ENCODE results near the gene CANX.
"Not testable (repeated sequence)": the region's sequence is repeated elsewhere in the genome, so short reads cannot be mapped to it uniquely, and the experiment has no call there.

The CANX gene, protein sequence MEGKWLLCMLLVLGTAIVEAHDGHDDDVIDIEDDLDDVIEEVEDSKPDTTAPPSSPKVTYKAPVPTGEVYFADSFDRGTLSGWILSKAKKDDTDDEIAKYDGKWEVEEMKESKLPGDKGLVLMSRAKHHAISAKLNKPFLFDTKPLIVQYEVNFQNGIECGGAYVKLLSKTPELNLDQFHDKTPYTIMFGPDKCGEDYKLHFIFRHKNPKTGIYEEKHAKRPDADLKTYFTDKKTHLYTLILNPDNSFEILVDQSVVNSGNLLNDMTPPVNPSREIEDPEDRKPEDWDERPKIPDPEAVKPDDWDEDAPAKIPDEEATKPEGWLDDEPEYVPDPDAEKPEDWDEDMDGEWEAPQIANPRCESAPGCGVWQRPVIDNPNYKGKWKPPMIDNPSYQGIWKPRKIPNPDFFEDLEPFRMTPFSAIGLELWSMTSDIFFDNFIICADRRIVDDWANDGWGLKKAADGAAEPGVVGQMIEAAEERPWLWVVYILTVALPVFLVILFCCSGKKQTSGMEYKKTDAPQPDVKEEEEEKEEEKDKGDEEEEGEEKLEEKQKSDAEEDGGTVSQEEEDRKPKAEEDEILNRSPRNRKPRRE

DNA sequence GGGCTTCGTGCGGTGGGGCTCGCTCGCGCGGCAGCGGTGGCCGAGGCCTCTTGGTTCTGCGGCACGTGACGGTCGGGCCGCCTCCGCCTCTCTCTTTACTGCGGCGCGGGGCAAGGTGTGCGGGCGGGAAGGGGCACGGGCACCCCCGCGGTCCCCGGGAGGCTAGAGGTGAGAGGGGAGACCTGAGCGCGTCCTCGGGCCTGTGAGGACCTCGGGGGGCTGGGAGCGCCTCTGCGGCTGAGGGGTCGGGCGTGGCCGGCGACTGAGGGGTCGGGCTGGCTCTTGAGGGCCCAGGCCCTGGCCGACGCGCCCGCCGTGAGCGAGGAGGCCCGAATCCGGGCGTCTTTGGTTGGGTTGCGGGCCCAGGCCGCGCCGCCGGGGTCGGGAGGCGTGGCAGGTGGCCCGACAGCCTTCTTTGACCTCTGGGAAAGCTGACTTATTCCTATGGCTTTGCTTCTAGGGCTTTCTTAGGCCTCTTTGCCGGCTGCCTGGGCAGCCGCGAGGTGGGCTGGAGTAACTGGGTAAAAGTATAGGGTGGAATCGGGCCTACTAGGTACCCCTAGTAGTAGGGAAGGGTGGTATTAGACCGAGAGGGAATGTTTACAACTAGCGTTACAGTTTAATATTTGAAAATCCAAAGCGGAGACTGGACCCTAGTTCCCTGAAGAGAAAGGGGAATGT is at the start of gene CANX:
CANX (plus strand) TSS at position 33 of the 681 bp plus-strand sequence. CDS start 6,715 bp downstream, outside the sequence.
- no peak for DNase-seq (ENCODE audit: low read depth)

DNA sequence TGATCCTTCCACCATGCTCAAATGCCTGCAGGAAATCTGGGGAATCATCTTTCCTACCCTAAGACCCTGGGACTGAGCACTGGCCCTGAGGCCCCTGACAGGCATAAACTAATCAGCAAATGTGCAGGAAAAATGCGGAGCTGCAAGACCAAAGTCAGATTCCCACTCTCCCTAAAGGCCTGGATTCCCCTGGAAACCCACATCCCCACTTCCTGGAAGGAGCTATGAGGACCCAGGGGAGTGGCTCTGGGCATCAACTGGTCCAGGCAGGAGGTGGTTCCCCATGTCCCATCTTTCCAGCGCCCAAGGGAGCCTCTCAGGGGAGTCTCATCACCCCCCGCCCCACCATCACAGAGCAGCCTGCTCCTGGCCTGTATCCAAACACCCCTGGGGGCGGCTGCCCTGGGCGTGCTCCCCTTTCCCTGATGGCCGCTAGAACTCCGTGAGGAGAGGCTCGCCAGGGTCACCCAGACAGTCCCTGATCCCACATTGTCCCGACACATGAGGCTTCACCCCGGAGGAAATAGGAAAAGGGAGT is 49.5 kb upstream of the CANX start:
- not testable (repeated sequence) for DNase-seq (ENCODE audit: low read depth)

DNA sequence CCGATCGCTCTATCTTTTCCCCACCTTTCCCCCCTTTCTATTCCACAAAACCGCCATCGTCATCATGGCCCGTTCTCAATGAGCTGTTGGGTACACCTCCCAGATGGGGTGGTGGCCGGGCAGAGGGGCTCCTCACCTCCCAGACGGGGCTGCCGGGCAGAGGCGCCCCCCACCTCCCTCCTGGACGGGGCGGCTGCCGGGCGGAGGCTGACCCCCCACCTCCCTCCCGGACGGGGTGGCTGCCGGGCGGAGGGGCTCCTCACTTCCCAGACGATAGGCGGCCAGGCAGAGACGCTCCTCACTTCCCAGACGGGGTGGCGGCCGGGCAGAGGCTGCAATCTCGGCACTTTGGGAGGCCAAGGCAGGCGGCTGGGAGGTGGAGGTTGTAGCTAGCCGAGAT is 48.5 kb upstream of the CANX start:
- DNase-seq (ENCODE audit: low read depth): not testable (repeated sequence)

DNA sequence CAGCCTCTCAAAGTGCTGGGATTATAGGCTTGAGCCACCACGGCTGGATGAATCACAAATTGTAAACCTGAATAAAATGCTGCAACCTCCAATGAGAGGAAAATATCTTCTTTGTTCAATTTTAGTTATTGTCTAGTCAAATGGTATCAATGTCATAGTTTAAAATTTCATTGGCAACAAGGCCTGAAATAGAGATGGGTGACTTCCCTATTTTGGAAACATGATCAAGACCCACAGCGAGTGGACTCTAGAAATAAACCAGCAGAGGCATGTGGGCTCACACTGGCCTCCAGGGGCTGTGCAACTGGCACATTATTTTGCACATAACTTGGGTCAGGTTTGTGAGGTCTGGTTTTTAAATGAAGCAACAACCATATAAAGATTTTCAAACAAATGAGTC is 45.6 kb upstream of the CANX start:
- not testable (repeated sequence) for DNase-seq (ENCODE audit: low read depth)

DNA sequence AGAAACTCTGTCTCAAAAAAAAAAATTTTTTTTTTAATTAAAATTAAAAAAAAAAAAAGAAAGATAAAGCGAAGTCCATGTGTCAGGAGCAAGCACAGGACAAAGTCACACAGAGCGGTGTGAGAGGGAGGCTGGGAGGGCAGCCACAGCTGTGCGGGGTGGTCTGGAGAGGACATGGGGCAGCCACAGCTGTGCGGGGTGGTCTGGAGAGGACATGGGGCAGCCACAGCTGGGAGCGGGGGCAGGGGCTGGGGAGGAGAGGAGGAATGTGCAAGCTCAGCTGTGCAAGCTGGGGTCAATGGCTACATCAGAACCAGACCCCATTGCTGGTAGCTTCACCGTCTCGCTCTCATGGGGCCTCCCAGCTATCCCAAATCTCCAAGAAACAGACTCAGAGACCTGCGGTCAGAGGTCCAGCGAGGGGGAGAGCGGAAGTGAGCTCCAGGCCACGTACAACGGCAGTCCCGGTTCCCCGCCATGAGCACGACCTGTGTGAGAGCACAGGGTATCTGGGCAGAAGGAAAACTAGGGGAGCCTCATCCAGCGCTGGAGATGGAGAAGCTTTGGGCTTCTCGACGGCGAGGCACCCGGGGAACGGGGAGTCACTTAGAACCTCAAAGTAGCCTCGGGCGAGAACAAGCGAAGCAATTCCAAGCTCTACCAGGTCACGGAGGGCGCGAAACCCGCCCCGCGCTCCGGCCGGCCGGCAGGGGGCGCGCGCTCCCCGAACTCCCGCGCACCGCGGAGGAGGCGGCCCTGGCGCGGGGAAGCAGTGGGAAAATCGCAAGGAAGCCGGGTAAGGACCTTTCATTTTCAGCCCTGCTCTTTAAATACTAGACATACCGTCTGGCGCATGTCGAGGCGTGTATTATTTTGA is 41.2 kb upstream of the CANX start:
- not testable (repeated sequence) for DNase-seq (ENCODE audit: low read depth)

DNA sequence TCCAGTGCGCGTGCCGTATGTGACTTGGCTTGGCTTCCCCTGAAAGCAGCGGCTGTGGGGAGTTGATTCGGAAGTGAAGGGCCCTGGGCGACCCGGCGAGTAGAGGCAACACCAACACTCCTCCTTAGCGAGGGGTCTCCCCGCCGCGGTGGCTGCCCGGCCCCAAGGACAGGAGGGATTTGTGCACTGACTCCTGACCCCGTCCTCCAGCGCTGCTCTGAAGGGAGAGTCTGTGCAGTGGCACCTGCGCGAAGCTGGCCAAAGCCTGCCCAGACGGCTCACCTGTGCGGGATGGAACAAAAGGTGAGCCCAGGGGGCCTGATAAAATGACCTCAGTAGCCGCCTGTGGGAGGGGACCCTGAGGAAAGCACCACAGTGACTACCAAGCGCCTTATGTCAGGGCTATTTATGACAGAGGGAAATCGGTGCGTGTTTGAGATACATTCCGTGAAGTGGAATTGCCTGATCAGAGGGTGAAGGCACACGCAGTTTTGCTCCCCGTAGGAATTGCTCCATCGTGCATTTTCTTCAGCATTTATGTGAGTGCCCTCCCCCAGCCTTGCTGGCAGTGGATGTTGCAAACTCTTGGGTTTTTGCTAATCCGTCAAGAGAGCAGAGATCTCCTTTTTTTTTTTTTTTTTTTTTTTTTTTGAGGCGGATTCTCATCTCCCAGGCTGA is 40.4 kb upstream of the CANX start:
- DNase-seq (ENCODE audit: low read depth): not testable (repeated sequence)

DNA sequence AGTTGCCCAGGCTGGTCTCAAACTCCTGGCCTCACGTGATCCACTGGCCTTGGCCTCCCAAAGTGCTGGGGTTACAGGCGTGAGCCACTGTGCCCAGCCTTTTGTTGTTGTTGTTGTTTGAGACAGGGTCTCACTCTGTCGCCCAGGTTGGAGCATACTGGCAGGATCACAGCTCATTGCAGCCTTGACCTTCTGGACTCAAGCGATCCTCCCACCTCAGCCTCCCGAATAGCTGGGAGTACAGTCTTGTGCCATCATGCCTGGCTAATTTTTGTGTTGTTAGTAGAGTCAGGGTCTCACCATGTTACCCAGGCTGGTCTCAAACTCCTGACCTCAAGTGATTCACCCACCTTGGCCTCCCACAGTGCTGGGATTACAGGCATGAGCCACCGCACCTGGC is 37.1 kb upstream of the CANX start:
- not testable (repeated sequence) for DNase-seq (ENCODE audit: low read depth)

DNA sequence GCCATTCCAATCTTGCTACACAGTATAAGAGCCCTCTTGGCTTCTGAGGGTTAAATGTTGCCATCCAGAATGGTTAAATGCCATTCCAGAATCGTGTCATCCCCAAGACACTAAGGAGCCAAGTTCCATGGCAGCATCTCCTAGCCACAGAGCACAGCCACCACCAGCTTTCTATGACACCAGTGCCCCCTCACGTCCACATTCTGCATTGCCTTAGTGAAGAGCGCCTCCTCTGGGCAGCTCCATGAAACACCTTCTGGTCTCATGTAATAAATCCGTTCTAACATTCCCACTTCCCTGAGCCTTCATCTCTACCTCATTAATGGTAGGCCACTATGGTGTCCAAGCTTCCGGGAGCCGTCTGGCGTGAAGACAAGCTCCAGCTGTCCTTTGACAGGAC is 30.4 kb upstream of the CANX start:
- DNase-seq (ENCODE audit: low read depth): no peak

DNA sequence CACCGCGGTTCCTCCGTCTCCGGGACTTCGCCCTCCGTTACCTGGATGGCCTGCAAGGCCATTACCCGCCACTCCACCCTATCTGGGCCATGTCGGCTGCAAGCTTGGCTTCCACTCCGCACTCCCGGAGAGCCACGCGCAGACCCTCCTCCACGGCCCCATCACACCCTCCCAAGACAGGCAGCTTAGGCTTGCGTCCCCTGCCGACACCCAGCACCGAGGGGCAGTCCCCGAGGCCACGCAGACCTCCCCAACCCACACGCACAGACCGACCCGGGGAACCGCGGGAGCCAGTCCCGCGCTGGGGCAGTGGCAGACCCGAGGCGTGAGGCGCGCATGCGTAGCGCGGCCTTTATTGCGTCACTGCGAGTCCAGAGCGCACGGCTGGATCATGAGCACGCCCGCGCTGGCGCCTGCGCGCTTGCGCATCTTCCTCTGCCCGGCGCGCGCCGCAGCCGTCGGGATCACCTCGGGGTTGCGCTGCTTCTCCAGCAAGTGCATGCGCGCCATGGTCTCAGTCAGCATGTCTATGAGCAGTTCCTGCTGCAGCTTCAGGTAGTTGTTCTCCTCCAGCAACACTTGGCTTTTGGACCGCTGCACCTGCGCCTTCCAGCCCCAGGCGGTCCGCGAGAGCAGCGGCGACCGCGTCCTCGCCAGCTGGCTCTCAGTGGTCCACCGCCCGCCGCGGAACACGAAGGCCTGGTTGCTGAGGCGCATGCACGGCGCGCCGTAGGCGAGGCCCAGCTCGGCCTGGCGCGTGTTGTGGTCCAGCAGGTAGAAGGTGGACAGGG is 20.3 kb upstream of the CANX start:
- DNase-seq (ENCODE audit: low read depth): peak; percentile 73

DNA sequence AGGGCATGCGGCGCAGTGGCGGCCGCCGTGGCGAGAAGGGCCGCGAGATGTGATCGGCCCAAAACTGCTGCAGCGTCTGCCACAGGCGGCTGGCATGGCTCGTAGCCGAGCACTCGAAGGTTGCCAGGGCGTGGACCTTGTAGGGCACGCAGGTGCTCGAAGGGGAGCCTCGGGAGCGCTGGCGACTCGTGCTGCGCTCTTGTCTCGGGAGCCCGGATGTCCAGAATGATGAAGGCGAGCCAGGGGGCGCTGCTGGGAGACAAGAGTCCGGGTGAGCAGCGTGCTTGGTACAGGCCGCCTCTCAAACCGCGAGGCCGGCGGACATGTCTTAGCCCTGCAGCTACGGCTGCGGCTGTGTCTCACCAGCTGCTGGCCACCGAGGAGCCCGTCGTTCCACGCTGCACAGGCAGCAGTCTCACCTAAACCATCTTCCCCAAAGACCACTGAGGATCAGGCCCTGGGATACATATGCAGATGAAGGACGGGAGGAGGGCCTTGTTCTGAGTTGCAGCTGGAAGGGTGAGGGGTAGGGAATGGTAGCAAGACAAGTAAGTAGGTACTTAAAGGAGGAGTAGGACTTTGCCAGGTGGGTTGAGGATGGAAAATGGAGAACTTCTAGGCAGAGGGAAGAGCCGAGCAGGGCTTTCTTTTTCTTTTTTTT is 19.6 kb upstream of the CANX start:
- DNase-seq (ENCODE audit: low read depth): peak; percentile 31

DNA sequence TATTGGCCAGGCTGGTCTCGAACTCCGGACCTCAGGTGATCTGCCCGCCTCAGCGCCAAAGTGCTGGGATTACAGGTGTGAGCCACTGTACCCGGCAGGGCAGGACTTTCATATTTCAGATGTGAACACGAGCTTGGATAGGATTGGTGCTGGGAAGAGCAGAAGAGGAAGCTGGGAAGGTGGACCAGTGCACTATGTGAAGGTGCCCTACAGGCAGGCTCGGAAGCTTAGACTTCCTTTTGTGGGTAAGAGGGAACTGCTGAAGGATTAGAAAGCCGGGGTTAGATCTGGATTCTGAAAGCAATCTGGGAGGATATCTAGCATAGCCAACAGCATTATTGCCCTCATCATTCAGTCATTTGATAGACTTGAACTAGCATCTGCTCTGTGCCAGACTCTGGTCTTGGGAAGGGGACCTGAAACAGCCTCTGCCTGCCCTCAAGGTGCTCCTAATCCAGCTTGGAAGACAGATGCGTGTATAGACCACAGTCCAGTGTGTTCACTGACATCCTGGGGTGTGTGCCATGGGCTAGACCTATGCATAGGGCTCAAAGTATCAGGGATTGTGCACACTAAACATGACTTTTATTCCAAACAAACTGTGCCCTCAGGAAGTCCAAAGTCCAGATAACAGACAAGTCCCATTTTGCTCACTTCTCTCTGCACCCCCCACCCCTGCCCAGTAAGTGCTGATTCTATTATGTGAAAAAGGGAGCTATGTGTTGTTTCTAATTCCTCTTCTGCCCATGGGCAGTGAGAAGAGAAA is 18.6 kb upstream of the CANX start:
- no peak for DNase-seq (ENCODE audit: low read depth)

DNA sequence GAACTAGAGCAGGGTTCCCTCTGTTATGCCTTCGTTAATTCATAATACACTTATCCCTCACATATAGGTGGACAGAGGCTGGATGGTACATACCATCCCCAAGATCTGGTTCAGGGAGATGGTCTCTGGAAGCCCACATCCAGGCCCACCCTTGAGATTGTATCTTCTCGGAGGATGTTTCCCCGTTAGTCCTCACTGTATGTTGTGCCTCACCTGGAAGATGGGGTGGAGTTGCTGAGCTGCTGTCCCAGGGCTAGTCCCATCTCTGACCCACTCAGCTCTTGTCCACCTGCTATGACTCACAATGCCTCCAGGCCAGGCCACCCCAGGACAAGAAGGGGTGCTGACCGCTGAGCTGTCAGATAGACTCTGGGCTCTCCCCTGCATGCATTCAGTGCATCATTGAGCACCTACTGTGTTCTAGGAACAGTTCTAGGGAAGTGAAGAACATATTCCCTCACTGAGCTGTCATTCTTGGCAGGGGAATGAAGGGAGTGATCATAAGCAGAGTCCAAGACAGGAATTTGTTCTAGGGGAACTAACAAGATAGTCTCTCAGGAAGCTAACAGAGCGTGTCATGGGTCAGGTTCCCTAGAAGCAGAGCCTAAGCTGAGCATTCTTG is 17.9 kb upstream of the CANX start, which contains the start of gene CBY3:
CBY3 (minus strand) TSS at position 255 of the 622 bp plus-strand sequence; CDS start at position 139, 116 bp downstream.
- DNase-seq (ENCODE audit: low read depth): no peak

DNA sequence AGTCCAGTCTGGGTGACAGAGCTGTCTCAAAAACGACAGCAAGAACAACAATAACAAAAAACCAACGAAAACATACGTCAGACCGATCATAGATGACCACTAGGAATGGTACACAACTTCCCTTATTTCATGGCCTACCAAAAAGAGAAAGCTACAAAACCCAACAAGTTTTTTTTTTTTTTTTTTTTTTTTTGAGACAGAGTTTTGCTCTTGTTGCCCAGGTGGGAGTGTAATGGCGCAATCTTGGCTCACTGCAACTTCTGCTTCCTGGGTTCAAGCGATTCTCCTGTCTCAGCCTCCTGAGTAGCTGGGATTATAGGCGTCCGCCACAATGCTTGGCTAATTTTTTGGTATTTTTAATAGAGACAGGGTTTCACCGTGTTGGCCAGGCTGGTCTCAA is 9.6 kb upstream of the CANX start:
- not testable (repeated sequence) for DNase-seq (ENCODE audit: low read depth)

DNA sequence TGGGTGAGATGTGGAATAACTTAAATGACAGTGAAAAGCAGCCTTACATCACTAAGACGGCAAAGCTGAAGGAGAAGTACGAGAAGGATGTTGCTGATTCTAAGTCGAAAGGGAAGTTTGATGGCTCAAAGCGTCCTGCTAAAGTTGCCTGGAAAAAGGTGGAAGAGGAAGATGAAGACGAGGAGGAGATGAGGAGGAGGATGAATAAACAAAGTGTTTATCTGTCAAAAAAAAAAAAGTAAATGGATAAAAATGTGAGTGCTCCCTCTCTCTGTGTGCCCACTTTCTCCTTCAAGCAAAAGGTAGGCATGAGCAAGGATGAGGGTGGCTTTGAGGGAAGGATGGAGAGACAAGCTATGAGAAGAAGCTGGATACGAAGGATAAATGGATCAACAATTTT is 4.2 kb upstream of the CANX start:
- DNase-seq (ENCODE audit: low read depth): no peak

DNA sequence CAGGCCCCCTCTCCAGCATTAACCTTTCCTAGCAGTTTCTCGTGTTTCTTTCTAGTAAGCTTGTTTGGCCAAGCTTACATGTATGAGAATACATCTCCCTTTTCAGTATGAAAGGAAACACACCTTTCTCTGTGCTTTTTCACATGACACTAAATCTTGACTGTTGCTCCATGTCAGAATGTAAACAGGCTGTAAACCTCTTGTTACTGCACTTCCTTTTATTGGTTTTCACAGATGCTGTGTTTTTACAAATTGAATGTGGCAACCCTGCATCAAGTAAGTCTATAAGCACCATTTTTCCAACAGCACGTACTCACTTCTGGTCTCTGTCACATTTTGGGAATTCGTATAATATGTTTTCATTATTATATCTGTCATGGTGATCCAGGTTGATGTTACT is 2.2 kb upstream of the CANX start:
- DNase-seq (ENCODE audit: low read depth): no peak

DNA sequence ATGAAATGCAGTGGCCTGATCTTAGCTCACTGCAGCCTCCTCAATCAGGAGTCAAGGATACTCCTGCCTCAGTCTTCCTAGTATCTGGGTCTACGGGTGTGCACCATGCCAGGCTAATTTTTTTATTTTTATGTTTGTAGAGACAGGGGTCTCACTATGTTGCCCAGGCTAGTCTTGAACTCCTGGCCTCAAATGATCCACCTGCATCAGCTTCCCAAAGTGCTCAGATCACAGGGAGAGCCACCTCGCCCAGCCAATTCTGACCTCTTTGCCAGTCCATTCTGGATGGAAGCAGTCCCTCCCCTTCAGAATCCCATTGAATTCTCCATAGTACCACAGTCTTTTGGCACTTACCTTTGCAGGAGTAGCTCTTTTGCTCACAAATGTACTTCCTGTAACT is 1.7 kb upstream of the CANX start:
- no peak for DNase-seq (ENCODE audit: low read depth)

DNA sequence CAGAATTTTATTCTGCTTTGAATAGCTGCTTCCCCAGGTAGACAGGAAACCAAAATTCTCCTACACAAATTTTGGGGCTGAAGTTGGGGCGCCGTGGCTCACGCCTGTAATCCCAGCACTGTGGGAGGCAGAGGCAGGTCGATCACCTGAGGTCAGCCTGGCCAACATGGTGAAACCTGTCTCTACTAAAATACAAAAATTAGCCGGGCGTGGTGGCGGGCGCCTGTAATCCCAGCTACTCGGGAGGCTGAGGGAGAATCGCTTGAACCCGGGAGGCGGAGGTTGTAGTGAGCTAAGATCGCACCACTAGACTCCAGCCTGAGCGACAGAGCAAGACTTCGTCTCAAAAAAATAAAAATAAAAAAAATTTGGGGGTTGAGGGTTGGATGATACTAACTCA is 1.2 kb upstream of the CANX start:
- not testable (repeated sequence) for DNase-seq (ENCODE audit: low read depth)

All from stimulated activated CD8-positive, alpha-beta memory T cell treated with anti-CD3 and anti-CD28 coated beads, Interleukin-15, amount 100 ng/mL, for 1 hour (primary cell).